Glutamatergic neuron (in vitro differentiated cells): Measurements from ENCODE around the gene SYNM. TPM values are rescaled to one million over a fixed set of nuclear protein-coding genes. Genes with fewer than 3 reads are reported as not detected.

Experiments
- DNase-seq: peaks from one replicate; pipeline ENCODE4 v3.0.0; 2022
- H3K27ac Mint-ChIP-seq: one replicate; pipeline ENCODE4 v1.8.0; 2020; ENCODE audit warnings: mild to moderate bottlenecking, mixed read lengths, inconsistent platforms; ENCODE audit not compliant: unreplicated experiment
- H3K27me3 Mint-ChIP-seq: one replicate; pipeline ENCODE4 v1.8.0; 2020; ENCODE audit warnings: mild to moderate bottlenecking, moderate library complexity, mixed read lengths, inconsistent platforms; ENCODE audit not compliant: unreplicated experiment
- H3K36me3 Mint-ChIP-seq: one replicate; pipeline ENCODE4 v1.8.0; 2020; ENCODE audit warnings: mild to moderate bottlenecking, mixed read lengths, inconsistent platforms; ENCODE audit not compliant: unreplicated experiment
- H3K4me1 Mint-ChIP-seq: one replicate; pipeline ENCODE4 v1.8.0; 2020; ENCODE audit warnings: mild to moderate bottlenecking, low read depth, mixed read lengths, inconsistent platforms; ENCODE audit not compliant: unreplicated experiment
- H3K4me3 Mint-ChIP-seq: one replicate; pipeline ENCODE4 v1.8.0; 2020; ENCODE audit warnings: mild to moderate bottlenecking, mixed read lengths, inconsistent platforms; ENCODE audit not compliant: unreplicated experiment
- H3K9me3 Mint-ChIP-seq: one replicate; pipeline ENCODE4 v1.8.0; 2020; ENCODE audit warnings: mild to moderate bottlenecking, moderate library complexity, mixed read lengths, inconsistent platforms; ENCODE audit not compliant: unreplicated experiment
- total RNA-seq: library from RNA; stranded (reverse); fragmentation: NEBNext Ultra II Directional; extraction: Animal tissue kit (Norgen Biotek cat#: 25700); gene quantifications from one replicate; pipeline ENCODE4 v1.2.1, GENCODE V29; 2021; ENCODE audit not compliant: unreplicated experiment
- TF ChIP-seq, protein P1 (sequence below): fragments of 200-600 bp; sonication (generic); IDR thresholded peaks from one replicate; pipeline ENCODE4 v1.5.0; 2021; ENCODE audit not compliant: partially characterized antibody, unreplicated experiment

The SYNM gene
- total RNA-seq, 1 donor from 2014 or later, result 4.8 TPM

DNA sequence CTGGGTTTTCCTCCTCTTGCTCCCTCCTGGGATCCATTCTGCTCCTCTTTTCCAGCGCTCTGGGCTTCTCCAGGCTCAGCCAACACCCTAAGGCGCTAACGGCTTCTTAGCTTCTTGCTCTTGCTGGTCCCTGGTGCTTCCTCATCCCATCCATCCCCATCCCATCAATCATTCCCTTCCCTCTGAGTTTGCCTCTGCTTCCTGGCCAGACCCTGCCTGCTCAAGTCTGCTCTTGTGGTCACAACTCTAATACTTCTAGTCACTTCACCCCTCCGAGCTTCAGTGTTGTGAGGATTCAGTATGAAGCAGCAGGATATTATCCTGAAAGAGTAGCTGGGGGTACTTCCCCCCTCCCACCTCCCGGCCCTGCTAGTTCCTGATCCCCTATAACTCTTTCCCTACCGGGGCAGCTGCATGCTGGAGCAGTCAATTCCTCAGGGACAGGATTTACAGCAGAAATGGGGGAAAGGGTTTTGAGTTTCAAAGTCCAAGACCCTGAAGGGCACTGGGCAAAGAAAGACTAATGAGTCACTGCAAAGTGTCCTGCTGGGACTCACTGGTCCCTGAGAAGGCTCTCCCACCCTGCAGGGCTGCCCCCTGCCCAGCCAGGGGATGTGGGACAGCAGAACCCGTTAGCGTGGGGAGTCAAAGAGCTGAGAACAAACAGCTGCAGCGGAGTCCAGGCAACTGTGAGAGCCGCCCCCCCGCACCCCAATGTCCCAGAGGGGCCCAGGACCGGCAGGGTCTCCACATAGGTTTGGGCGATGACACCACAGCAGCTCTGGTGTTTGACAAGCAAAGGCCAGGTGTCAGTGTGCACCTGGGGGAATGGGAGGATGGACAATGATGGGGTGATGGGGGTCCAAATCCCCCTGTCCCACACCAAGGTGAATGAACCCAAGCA lies 2.3 kb upstream of the SYNM start:
- H3K27ac Mint-ChIP-seq, result no peak overlapping the region
- H3K27me3 Mint-ChIP-seq, result peaks cover 12% of the 10 kb centered on the region
- H3K4me3 Mint-ChIP-seq, result no peak overlapping the region
- DNase-seq, result no peak
- H3K4me1 Mint-ChIP-seq, result peaks cover 7% of the 10 kb centered on the region
- no peaks in the 10 kb centered on the region for H3K9me3 Mint-ChIP-seq
- H3K36me3 Mint-ChIP-seq, result no peaks in the 10 kb centered on the region
- TF ChIP-seq, protein P1, sequence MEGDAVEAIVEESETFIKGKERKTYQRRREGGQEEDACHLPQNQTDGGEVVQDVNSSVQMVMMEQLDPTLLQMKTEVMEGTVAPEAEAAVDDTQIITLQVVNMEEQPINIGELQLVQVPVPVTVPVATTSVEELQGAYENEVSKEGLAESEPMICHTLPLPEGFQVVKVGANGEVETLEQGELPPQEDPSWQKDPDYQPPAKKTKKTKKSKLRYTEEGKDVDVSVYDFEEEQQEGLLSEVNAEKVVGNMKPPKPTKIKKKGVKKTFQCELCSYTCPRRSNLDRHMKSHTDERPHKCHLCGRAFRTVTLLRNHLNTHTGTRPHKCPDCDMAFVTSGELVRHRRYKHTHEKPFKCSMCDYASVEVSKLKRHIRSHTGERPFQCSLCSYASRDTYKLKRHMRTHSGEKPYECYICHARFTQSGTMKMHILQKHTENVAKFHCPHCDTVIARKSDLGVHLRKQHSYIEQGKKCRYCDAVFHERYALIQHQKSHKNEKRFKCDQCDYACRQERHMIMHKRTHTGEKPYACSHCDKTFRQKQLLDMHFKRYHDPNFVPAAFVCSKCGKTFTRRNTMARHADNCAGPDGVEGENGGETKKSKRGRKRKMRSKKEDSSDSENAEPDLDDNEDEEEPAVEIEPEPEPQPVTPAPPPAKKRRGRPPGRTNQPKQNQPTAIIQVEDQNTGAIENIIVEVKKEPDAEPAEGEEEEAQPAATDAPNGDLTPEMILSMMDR, result no peak

DNA sequence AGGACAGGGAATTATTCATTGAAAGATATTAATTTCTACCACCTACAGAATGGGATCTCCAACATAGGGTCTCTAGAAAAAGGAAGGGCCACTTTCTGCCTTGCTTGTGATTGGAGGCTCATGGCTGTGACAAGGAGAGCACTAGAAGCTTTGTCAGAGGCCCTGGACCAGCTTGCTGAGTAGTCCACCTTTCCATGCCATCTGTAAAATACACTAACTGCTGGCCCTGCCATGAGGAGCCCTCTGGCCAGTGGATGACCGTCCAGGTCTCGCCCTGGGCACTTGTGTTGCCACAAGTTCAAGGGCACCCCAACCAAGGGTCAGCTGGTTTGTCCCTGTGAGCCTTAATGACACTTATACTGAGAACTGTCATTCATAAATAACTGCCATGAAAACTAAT lies 1.6 kb upstream of the SYNM start:
- TF ChIP-seq, protein P1, result no peak
- no peak for DNase-seq
- Mint-ChIP-seq H3K27ac (peak overlapping the region; percentile 49), H3K9me3 (no peaks in the 10 kb centered on the region), H3K36me3 (no peaks in the 10 kb centered on the region), H3K4me3 (no peak overlapping the region), H3K4me1 (peaks cover 7% of the 10 kb centered on the region), H3K27me3 (peaks cover 11% of the 10 kb centered on the region)

DNA sequence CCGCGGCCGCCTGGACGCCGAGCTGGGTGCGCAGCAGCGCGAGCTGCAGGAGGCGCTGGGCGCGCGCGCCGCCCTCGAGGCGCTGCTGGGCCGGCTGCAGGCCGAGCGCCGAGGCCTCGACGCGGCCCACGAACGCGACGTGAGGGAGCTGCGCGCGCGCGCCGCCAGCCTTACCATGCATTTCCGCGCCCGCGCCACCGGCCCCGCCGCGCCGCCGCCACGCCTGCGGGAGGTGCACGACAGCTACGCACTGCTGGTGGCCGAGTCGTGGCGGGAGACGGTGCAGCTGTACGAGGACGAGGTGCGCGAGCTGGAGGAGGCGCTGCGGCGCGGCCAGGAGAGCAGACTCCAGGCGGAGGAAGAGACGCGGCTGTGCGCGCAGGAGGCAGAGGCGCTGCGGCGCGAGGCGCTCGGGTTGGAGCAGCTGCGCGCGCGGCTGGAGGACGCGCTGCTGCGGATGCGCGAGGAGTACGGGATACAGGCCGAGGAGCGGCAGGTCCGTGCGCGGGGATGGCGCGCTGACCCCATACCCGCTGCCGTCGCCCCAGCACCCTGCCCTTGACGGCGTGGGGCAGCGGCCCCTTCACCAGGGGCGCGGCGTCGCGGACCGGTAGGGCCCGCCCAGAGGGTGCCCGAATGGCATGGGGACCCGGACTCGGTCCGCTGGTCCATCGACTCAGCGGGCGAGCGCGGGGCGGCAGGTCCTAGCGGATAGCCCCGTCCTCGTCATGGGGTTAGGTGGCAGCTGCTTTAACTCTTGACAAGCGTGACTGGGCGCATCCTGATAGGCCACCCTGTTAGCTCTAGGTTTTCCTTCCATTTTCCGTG lies 848 bp downstream of the SYNM start:
- no peak overlapping the region for H3K27ac Mint-ChIP-seq
- peaks cover 7% of the 10 kb centered on the region for H3K4me1 Mint-ChIP-seq
- no peaks in the 10 kb centered on the region for H3K36me3 Mint-ChIP-seq
- peak; percentile 81 for DNase-seq
- H3K4me3 Mint-ChIP-seq, result peak overlapping the region; percentile 85
- no peaks in the 10 kb centered on the region for H3K9me3 Mint-ChIP-seq
- TF ChIP-seq, protein P1, result no peak
- H3K27me3 Mint-ChIP-seq, result peaks cover 10% of the 10 kb centered on the region

DNA sequence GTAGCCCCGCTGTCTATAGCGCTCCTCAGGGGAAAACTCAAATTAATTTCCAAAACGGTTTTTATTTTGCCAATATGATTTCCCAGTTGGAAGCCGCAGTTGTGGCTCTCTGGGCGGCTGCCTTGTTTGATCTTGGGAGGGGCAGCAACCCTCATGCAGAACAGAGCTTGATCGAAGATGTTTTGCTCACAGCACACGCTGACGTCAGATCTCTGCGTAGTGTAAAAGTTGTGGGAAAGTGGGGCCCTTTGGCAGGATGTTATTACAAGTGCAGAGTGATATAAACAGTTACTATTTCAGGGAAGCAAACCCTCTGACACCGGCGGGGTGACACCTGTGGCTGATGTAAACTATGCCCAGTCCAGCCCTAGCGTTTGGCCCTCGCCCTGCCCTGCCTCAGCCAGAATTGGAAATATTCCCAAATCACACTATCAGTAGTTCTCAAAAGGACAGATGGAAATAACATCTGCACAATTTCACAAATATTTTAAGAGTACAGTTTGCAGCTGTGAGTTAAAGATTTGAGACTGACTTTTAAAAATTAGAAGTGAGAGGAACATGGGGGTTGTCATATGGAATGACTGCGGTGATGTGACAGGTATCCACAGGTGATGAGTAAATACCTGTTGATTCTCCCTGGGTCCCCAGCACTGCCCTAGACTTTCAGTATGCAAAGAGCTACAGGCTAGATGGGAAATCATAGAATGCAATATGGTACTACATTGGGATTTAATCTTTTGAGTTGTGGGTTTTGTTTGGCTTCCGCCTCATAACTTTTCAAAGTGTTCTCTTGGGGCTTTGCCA lies 1.7 kb downstream of the SYNM start:
- peak overlapping the region; percentile 85 for H3K4me3 Mint-ChIP-seq
- H3K4me1 Mint-ChIP-seq, result peaks cover 7% of the 10 kb centered on the region
- TF ChIP-seq, protein P1, result no peak
- H3K9me3 Mint-ChIP-seq, result no peaks in the 10 kb centered on the region
- H3K27me3 Mint-ChIP-seq, result peaks cover 10% of the 10 kb centered on the region
- DNase-seq, result no peak
- no peaks in the 10 kb centered on the region for H3K36me3 Mint-ChIP-seq
- peak overlapping the region; percentile 22 for H3K27ac Mint-ChIP-seq
